Adipocyte (in vitro differentiated cells): ENCODE results near the gene FBXO41.

Experiments
- DNase-seq: peaks from one replicate; pipeline ENCODE4 v3.0.0-alpha.2; 2015; ENCODE audit warnings: low read depth
- H3K27me3 ChIP-seq: replicated peaks from 2 replicates; pipeline ENCODE4 v1.7.0; 2013; ENCODE audit warnings: mild to moderate bottlenecking, low read length, moderate library complexity; ENCODE audit not compliant: control insufficient read depth, insufficient read depth
- H3K36me3 ChIP-seq: 2 replicates; pipeline ENCODE4 v1.7.0; 2013; ENCODE audit warnings: low read length, mild to moderate bottlenecking, moderate library complexity; ENCODE audit not compliant: control insufficient read depth, insufficient read depth, severe bottlenecking
- H3K4me1 ChIP-seq: 2 replicates; pipeline ENCODE4 v1.7.0; 2013; ENCODE audit warnings: mild to moderate bottlenecking, low read length, moderate library complexity; ENCODE audit not compliant: control insufficient read depth, insufficient read depth
- H3K4me3 ChIP-seq: 2 replicates; pipeline ENCODE4 v1.7.0; 2013; ENCODE audit warnings: mild to moderate bottlenecking, low read length, moderate library complexity
- H3K9ac ChIP-seq: 2 replicates; pipeline ENCODE4 v1.7.0; 2013; ENCODE audit warnings: mild to moderate bottlenecking, low read length, moderate library complexity
- H3K9me3 ChIP-seq: 2 replicates; pipeline ENCODE4 v1.7.0; 2013; ENCODE audit warnings: mild to moderate bottlenecking, low read length, moderate library complexity; ENCODE audit not compliant: control insufficient read depth

FBXO41 gene

DNA sequence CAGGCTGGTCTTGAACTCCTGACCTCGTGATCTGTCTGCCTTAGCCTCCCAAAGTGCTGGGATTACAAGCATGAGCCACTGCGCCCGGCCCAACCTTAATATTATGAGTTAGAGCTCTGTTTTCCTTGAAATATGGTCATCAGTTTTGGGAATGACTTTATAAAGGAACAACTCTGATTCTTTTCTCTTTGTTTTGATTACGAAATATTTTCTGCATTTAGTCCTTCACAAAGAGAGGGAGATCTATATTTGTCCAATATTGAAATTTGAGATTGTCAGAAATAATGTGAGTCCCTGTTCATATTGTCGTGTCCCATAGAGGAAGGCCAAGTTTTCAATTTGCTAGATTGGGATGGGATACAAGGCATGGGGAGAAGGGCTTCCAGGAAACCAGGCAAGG is 67.1 kb downstream of the FBXO41 start:
- no peak for DNase-seq
- no peak overlapping the region for H3K4me3 ChIP-seq
- peaks cover 37% of the 10 kb centered on the region for H3K4me1 ChIP-seq
- no peaks in the 10 kb centered on the region for H3K9me3 ChIP-seq
- H3K9ac ChIP-seq, result no peak overlapping the region
- H3K36me3 ChIP-seq, result peaks cover 19% of the 10 kb centered on the region
- no peaks in the 10 kb centered on the region for H3K27me3 ChIP-seq

DNA sequence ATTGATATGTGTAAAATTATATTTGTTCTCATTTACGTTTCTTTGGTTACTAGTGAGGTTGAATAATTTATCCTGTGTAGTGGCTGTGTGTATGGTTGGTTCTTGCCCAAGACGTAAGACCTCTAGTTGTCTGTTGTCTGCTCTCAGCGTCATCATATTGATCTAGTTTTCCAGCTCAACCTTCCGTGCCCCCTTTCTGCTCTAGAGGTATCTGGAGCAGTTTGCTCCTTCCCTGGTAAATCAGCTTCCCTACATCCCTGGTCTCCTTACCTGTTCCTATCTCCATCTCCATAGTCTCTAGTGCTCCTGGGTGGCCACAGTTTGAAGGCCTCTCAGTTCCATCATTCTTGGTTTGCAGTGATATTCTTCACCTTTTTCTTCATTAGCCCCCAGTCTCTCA is 69.0 kb downstream of the FBXO41 start:
- Histone ChIP-seq H3K9me3 (no peaks in the 10 kb centered on the region), H3K4me1 (peaks cover 41% of the 10 kb centered on the region), H3K27me3 (no peaks in the 10 kb centered on the region), H3K4me3 (peak overlapping the region; percentile 94), H3K36me3 (peaks cover 2% of the 10 kb centered on the region), H3K9ac (peak overlapping the region; percentile 93)
- no peak for DNase-seq

DNA sequence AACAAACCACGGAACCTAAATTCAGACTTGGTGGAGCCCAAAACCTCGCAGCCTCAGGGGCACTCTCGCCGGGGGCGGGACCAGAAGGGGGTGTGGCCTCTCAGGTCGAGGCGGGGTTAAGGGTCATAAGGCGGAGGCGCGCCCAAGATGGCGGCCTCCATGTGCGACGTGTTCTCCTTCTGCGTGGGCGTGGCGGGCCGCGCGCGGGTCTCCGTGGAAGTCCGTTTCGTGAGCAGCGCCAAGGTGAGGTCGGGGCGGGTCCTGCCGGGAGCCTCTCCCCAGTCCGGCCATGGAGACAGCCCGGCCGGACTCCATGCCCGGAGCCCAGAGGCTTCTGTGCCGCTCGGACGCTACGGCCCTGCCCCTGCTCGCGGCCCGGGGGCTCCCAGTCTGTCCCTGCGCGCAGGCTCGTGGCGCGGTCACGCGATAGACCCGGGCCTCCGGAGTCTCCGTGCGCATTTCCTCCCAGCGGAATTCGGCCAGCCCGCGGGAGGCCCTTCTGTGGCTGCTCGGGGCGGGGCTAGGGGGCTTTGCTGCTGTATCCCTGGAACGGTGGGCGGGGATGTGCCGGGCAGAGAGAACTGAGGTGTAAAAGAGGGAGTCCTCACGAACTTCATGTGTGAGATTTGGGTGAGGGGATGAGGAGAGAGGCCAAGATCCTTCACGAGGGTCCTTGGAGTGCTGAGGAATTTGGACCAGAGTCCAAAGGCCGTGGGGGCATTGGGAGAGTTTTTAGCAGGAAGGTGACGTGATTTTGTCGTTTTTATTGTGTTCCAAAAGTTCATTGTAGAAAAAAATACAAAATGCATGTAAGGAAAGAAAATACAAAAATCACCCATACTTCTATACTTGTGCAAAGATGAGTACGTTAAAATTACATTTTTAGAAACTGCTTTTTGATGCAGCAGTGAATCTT is 69.9 kb downstream of the FBXO41 start, which contains the start of gene SMYD5:
TSS of gene SMYD5 (plus strand) at position 126 of the 916 bp plus-strand sequence. CDS start at position 148, 22 bp downstream.
- peak; percentile 89 for DNase-seq
- H3K4me3 ChIP-seq, result peak within 1 kb of the TSS; percentile 94
- H3K36me3 ChIP-seq, result no peaks in the 10 kb centered on the region

DNA sequence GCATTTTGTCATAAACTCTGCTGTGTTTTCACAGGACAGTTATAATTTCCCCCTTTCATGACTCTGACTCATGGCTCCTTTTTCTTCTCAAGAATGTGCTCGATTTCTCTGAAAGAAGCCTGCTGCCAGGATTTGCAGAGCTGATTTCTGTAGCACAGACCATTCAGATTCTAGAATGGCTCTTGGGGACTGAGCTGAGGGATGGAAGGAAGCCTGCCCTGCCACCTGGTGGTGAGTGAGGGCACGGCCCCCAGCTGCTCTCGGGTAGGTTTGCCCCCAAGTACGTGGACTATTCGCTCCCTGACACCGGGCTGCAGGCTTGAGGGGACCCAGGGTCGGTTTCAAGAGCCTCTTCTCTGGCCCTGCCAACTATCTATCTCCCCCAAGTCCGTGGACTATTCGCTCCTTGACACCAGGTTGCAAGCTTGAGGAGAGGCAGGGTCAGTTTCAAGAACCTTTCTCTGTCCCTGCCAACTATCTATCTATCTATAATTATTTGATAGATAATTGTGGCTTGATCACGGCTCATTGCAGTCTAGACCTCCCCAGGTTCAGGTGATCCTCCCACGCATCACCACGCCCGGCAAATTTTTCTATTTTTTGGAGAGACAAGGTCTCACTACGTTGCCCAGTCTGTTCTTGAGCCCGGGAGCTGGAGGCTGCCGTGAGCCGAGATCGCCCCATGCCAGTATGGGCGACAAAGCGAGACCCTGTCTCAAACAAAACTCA is 71.7 kb downstream of the FBXO41 start:
- H3K4me3 ChIP-seq, result no peak overlapping the region
- H3K9me3 ChIP-seq, result no peaks in the 10 kb centered on the region
- peak; percentile 92 for DNase-seq
- peaks cover 3% of the 10 kb centered on the region for H3K27me3 ChIP-seq
- peaks cover 33% of the 10 kb centered on the region for H3K4me1 ChIP-seq
- H3K9ac ChIP-seq, result peak overlapping the region; percentile 93
- H3K36me3 ChIP-seq, result no peaks in the 10 kb centered on the region

More for the DNA sequence above, 69.9 kb downstream of the FBXO41 start, which contains the start of gene SMYD5:
- Histone ChIP-seq H3K9me3 (no peaks in the 10 kb centered on the region), H3K27me3 (no peaks in the 10 kb centered on the region), H3K9ac (peak within 1 kb of the TSS; percentile 93), H3K4me1 (peaks cover 41% of the 10 kb centered on the region)

DNA sequence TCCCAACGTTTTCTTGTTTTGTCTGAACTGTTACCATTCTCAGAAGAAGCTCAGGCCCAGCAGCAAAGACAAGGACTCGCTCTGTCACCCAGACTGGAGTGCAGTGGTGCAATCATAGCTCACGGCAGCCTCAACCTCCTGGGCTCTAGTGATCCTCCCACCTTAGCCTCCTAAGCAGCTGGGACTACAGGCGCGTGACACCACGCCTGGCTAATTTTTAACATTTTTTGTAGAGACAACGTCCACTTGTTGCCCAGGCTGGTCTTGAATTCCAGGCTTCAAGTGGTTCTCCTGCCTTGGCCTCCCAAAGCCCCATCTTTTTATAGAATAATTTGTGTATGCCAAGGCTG is 72.2 kb downstream of the FBXO41 start:
- Histone ChIP-seq H3K27me3 (peaks cover 4% of the 10 kb centered on the region), H3K9ac (peak overlapping the region; percentile 3), H3K9me3 (no peaks in the 10 kb centered on the region), H3K4me3 (no peak overlapping the region), H3K4me1 (peaks cover 33% of the 10 kb centered on the region), H3K36me3 (no peaks in the 10 kb centered on the region)
- no peak for DNase-seq

DNA sequence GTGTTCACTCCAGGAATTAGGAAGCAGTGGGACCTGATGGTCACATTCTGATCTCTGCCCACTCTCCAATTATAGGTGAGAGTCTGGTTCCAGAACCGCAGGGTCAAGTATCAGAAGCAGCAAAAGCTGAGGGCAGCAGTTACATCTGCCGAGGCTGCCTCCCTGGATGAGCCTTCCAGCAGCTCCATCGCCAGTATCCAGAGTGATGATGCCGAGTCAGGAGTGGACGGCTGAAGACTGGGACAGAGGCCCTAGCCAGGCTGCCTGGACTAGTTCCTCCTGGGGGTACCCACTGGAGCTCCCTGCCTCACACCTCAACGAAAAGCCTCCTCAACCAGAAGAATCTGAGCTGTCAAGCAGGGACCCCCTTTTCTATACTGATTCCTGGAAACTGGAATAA is 73.6 kb downstream of the FBXO41 start:
- Histone ChIP-seq H3K27me3 (peaks cover 13% of the 10 kb centered on the region), H3K4me3 (no peak overlapping the region), H3K9me3 (no peaks in the 10 kb centered on the region), H3K9ac (no peak overlapping the region), H3K36me3 (no peaks in the 10 kb centered on the region), H3K4me1 (peaks cover 31% of the 10 kb centered on the region)
- DNase-seq, result no peak

DNA sequence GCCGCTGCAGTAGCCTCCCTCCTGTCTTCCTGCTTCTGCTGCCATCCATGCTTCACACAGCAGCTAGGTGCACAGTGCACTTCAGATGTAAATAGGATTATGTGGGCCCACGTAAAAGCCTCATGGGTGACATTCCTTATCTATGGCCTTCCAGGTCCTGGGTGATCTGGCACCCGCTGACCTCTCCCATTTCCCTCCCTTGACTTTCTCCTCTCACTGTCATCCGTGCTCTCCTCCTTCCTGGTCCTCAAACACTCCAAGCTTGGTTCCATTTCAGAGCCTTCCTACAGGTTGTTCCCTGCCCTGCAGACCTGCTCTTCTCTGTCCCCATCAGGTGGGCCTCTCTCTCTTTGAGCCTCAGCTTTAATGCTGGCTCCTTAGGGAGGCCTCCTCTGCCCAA is 74.3 kb downstream of the FBXO41 start:
- H3K9me3 ChIP-seq, result no peaks in the 10 kb centered on the region
- DNase-seq, result no peak
- no peaks in the 10 kb centered on the region for H3K36me3 ChIP-seq
- H3K4me3 ChIP-seq, result no peak overlapping the region
- H3K9ac ChIP-seq, result no peak overlapping the region
- peaks cover 25% of the 10 kb centered on the region for H3K4me1 ChIP-seq
- H3K27me3 ChIP-seq, result peaks cover 18% of the 10 kb centered on the region

DNA sequence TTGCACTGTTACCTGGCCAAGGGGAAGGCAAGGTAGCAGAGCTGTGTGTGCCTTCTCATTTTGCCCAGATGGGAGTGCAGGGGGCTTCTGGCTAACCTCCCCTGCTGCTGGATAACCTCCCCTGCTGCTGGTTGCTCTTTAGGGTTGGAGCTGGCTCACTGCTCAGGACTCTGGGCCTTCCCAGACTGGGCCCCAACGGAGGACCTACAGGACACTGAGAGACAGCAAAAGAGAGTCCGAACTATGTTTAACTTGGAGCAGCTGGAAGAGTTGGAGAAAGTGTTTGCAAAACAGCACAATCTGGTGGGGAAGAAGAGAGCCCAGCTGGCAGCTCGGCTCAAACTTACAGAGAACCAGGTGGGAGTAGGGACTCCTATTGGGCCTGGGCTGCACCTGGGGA is 76.0 kb downstream of the FBXO41 start:
- Histone ChIP-seq H3K9ac (no peak overlapping the region), H3K4me3 (no peak overlapping the region), H3K27me3 (peaks cover 27% of the 10 kb centered on the region), H3K9me3 (no peaks in the 10 kb centered on the region), H3K36me3 (no peaks in the 10 kb centered on the region), H3K4me1 (peaks cover 14% of the 10 kb centered on the region)
- DNase-seq, result no peak

DNA sequence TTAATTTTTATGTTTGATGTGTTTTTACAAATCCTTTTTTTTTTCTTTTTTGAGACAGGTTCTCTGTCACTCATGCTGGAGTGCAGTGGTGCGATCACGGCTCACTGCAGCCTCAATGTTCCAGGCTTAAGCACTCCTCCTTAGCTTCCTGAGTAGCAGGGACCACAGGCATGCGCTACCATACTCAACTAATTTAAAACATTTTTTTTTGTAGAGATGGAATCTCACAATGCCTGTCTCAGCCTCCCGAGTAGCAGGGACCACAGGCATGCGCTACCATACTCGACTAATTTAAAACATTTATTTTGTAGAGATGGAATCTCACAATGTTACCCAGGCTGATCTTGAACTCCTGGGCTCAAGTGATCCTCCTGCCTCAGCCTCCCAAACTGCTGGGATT is 78.7 kb downstream of the FBXO41 start:
- Histone ChIP-seq H3K9ac (no peak overlapping the region), H3K4me1 (peaks cover 6% of the 10 kb centered on the region), H3K36me3 (no peaks in the 10 kb centered on the region), H3K9me3 (no peaks in the 10 kb centered on the region), H3K4me3 (no peak overlapping the region), H3K27me3 (peaks cover 50% of the 10 kb centered on the region)
- DNase-seq, result peak; percentile 59
